Activated naive CD8-positive, alpha-beta T cell (primary cell): Measurements from ENCODE around the gene ITCH.
A peak's percentile ranks its signal among the peaks of the same experiment; 100 is the strongest.
"Not testable (repeated sequence)": the region's sequence is repeated elsewhere in the genome, so short reads cannot be mapped to it uniquely, and the experiment has no call there.

ENCODE experiments used
- H3K27ac Mint-ChIP-seq: one replicate; pipeline ENCODE4 v1.8.0; 2021; ENCODE audit warnings: mixed read lengths
- H3K27me3 Mint-ChIP-seq: one replicate; pipeline ENCODE4 v1.8.0; 2021; ENCODE audit warnings: mixed read lengths
- H3K36me3 Mint-ChIP-seq: one replicate; pipeline ENCODE4 v1.8.0; 2021; ENCODE audit warnings: mixed read lengths
- H3K4me1 Mint-ChIP-seq: one replicate; pipeline ENCODE4 v1.8.0; 2021; ENCODE audit warnings: low read depth, mixed read lengths
- H3K4me3 Mint-ChIP-seq: one replicate; pipeline ENCODE4 v1.8.0; 2021; ENCODE audit warnings: mild to moderate bottlenecking, mixed read lengths
- H3K9me3 Mint-ChIP-seq: one replicate; pipeline ENCODE4 v1.8.0; 2021; ENCODE audit warnings: low read depth, mixed read lengths

Gene ITCH

GRCh38 chr20:34385464-34385863 is 22.4 kb downstream of the ITCH start:
- H3K36me3 Mint-ChIP-seq = peaks cover 7% of the 10 kb centered on the region
- H3K27me3 Mint-ChIP-seq = no peaks in the 10 kb centered on the region
- H3K4me1 Mint-ChIP-seq = peaks cover 36% of the 10 kb centered on the region
- H3K9me3 Mint-ChIP-seq = no peaks in the 10 kb centered on the region
- H3K4me3 Mint-ChIP-seq = no peak overlapping the region
- H3K27ac Mint-ChIP-seq = no peak overlapping the region

DNA sequence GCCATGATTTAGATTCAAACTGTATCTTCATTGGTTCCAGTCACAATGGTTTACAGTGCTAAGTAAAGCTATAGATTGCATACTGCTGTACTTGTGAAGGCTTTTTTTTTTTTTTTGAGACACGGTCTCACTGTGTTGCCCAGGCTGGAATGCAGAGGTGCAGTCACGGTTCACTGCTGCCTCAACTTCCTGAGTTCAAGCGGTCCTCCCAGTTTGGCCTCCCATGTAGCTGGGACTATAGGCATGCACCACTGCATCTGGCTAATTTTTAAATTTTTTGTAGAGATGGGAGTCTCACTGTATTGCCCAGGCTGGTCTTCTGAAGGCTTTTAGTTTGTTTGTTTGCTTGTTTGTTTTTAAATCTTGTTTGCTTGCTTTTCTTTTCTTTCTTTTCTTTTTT is 24.9 kb downstream of the ITCH start:
- H3K4me1 Mint-ChIP-seq = peaks cover 38% of the 10 kb centered on the region
- H3K4me3 Mint-ChIP-seq = no peak overlapping the region
- no peak overlapping the region for H3K27ac Mint-ChIP-seq

GRCh38 chr20:34388678-34389077 is 25.6 kb downstream of the ITCH start:
- Mint-ChIP-seq H3K27me3 (no peaks in the 10 kb centered on the region), H3K27ac (no peak overlapping the region), H3K36me3 (peaks cover 9% of the 10 kb centered on the region), H3K4me1 (peaks cover 38% of the 10 kb centered on the region), H3K9me3 (no peaks in the 10 kb centered on the region), H3K4me3 (no peak overlapping the region)

More for the DNA sequence above, 24.9 kb downstream of the ITCH start:
- Mint-ChIP-seq H3K36me3 (peaks cover 6% of the 10 kb centered on the region), H3K9me3 (no peaks in the 10 kb centered on the region), H3K27me3 (no peaks in the 10 kb centered on the region)

DNA sequence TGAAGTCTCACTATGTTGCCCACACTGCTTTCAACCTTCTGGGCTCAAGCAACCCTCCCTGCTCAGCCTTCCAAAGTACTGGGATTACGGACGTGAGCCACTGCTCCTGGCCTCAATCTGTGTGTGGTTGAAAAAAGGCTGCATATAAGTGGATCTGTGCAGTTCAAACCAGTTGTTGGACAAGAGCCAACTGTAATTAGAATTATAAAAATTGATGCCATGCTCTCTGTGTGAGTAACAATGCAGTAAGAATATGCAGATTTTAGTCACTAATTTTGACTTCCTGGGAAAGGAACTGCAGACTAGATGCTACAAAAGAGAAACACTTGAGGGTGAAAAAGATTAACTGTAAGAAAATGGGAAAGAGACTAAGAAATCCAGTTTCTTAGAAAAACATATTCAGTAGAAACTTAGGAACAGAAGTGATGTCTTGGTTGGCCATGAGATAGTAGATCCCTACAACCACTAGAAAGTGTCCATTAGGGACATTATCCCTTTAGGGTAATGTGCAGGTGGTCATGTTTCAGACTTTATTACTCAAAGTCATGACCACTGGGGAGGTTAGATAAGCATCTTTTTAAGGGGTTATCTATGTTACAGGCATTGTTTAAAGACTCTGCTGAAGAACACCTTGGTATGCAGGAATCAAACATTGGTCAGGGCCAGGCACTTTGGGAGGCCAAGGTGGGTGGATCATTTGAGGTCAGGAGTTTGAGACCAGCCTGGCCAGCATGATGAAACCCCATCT is 26.3 kb downstream of the ITCH start:
- H3K36me3 Mint-ChIP-seq = peaks cover 9% of the 10 kb centered on the region
- no peaks in the 10 kb centered on the region for H3K27me3 Mint-ChIP-seq
- H3K27ac Mint-ChIP-seq = peak overlapping the region; percentile 24
- no peaks in the 10 kb centered on the region for H3K9me3 Mint-ChIP-seq
- H3K4me3 Mint-ChIP-seq = no peak overlapping the region
- peaks cover 38% of the 10 kb centered on the region for H3K4me1 Mint-ChIP-seq

DNA sequence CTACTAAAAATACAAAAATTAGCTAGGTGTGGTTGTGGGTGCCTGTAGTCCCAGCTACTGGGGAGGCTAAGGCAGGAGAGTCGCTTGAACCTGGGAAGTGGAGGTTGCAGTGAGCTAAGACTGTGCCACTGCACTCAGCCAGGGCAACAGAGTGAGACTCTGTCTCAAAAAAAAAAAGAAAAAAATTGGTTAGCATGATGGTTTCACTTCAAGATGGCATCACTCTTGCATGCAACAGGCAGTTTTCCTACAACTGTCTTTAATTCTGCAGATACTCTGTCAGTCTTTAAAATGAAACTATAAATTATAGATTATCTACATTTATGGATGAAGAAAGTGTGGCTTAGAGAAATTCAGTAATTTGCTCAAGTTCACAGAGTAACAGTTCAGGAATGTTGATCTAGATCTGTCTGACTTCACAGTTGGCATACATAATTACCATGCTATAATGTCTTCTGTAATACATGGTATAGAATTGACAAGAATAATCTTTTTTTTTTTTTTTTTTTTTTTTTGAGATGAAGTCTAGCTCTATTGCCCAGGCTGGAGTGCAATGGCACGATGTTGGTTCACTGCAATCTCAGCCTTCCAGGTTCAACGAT is 27.0 kb downstream of the ITCH start:
- Mint-ChIP-seq H3K36me3 (peaks cover 9% of the 10 kb centered on the region), H3K4me3 (no peak overlapping the region), H3K27ac (no peak overlapping the region), H3K4me1 (peaks cover 38% of the 10 kb centered on the region), H3K27me3 (no peaks in the 10 kb centered on the region), H3K9me3 (no peaks in the 10 kb centered on the region)

DNA sequence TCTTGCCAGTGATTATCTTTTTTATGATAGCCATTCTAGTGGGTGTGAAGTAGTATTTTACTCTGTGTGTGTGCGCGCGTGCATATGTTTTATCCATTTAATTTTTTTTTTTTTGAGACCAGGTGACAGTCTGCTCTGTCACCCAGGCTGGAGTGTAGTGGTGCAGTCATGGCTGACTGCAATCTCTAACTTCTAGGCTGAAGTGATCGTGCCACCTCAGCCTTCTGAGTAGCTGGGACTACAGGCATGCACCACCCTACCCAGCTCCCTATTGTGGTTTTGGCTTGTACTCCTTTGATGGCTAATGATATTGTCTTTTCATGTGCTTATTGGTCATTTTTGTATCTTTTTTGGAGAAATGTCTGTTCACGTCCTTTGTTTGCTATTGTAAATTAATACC is 33.3 kb downstream of the ITCH start:
- Mint-ChIP-seq H3K4me3 (no peak overlapping the region), H3K9me3 (no peaks in the 10 kb centered on the region), H3K27me3 (no peaks in the 10 kb centered on the region), H3K4me1 (peaks cover 17% of the 10 kb centered on the region), H3K27ac (peak overlapping the region; percentile 61), H3K36me3 (peaks cover 10% of the 10 kb centered on the region)

DNA sequence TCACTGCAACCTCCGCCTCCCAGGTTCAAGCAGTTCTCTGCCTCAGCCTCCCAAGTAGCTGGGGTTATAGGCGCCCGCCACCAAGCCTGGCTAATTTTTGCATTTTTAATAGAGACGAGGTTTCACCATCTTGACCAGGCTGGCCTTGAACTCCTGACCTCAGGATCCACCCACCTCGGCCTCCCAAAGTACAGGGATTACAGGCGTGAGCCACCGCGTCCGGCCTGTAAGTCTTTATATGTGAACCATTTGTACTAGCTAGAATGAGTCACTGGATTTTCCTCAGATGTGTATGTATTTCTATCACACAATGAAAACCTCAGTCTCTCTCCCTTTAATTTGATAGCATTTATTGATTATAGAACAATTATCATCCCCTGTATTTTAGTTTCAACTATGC is 34.0 kb downstream of the ITCH start:
- H3K9me3 Mint-ChIP-seq = no peaks in the 10 kb centered on the region
- H3K4me1 Mint-ChIP-seq = peaks cover 24% of the 10 kb centered on the region
- no peak overlapping the region for H3K27ac Mint-ChIP-seq
- no peaks in the 10 kb centered on the region for H3K27me3 Mint-ChIP-seq
- H3K36me3 Mint-ChIP-seq = peaks cover 10% of the 10 kb centered on the region
- H3K4me3 Mint-ChIP-seq = no peak overlapping the region

- Mint-ChIP-seq H3K27ac (peak overlapping the region; percentile 64), H3K4me1 (peaks cover 48% of the 10 kb centered on the region)
- not testable (repeated sequence) for H3K36me3 Mint-ChIP-seq, H3K27me3 Mint-ChIP-seq, H3K9me3 Mint-ChIP-seq, H3K4me3 Mint-ChIP-seq
Measured at GRCh38 chr20:34400776-34401175, 37.7 kb downstream of the ITCH start.

GRCh38 chr20:34401741-34402455 is 38.8 kb downstream of the ITCH start:
- no peak overlapping the region for H3K4me3 Mint-ChIP-seq
- peaks cover 5% of the 10 kb centered on the region for H3K36me3 Mint-ChIP-seq
- no peaks in the 10 kb centered on the region for H3K9me3 Mint-ChIP-seq
- peaks cover 54% of the 10 kb centered on the region for H3K4me1 Mint-ChIP-seq
- no peaks in the 10 kb centered on the region for H3K27me3 Mint-ChIP-seq
- H3K27ac Mint-ChIP-seq = peak overlapping the region; percentile 46

DNA sequence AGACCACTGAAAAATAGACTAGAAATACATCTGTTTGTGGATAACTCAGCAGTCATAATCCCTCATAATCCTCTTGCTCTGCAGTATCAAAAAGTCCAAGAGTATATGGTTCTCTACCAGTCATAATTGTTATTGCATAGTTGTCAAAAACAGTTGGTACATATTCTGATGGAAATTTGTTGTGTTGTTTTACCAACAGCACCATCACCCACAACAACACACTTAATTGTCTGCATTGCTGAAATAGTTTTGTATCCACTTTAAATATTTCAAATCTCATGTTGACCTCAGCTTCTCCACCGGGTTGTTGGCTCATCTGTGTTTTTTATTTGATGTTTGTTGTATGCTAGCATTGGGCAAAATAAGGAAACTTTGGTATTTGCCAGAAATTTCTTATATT is 39.4 kb downstream of the ITCH start:
- Mint-ChIP-seq H3K4me3 (no peak overlapping the region), H3K27ac (no peak overlapping the region), H3K36me3 (peaks cover 5% of the 10 kb centered on the region), H3K9me3 (no peaks in the 10 kb centered on the region), H3K27me3 (no peaks in the 10 kb centered on the region), H3K4me1 (peaks cover 53% of the 10 kb centered on the region)

DNA sequence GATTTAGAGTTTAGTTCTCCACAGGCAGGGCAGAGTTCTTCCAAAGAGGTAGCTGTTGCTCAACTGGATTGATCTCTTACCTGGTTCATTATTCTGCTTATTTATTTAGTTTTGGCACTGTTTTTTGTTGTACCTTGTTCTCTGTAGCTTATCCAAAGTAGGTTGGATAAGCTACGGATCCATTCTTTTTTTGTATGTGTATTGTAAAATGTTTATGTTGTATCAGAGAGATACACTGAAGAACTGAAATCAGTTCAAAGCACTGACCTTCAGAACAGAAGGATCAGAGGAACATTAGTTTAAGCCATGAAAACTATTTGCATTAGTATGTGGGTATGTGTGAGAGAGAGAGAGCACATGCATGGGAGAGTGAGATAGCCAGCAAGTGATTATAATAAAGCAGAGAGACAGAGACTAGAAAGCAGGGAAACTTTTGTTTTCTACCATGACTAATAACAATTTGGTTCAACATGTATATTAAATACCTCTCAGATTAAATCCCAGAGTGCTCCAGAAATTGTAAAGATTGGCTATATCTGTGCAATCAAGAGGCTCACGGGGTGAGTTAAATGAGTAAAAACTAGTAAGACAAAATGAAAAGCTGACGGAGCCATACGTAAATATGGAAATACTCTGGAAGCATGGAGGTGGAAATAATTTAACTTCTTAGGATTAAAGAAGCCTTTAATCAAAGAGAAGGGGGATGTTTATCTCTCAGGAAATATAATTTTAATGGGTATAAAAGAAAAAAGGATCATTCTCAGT is 40.2 kb downstream of the ITCH start:
- Mint-ChIP-seq H3K36me3 (peaks cover 5% of the 10 kb centered on the region), H3K27ac (peak overlapping the region; percentile 4), H3K4me3 (no peak overlapping the region), H3K27me3 (no peaks in the 10 kb centered on the region), H3K9me3 (no peaks in the 10 kb centered on the region), H3K4me1 (peaks cover 56% of the 10 kb centered on the region)

DNA sequence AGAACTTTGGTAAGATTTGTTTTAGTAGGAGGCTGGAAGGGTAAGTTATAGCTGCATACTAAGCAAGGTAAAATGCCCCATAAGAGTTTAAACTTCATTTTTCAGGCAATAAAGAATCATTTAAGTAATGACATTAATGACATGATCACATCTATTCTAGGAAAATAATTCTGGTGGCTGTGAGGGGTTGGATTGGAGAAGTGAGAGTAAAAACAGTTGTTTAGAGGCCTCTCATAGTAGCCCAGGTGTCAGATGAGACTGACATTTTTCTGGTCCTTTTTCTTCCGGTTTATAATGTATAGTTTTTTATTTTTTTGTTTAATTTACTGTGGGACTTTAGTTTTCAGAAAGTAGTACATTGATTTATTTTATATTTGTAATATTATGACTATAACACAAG is 40.8 kb downstream of the ITCH start:
- H3K27me3 Mint-ChIP-seq = no peaks in the 10 kb centered on the region
- H3K36me3 Mint-ChIP-seq = peaks cover 5% of the 10 kb centered on the region
- no peak overlapping the region for H3K27ac Mint-ChIP-seq
- peaks cover 56% of the 10 kb centered on the region for H3K4me1 Mint-ChIP-seq
- H3K9me3 Mint-ChIP-seq = no peaks in the 10 kb centered on the region
- no peak overlapping the region for H3K4me3 Mint-ChIP-seq

DNA sequence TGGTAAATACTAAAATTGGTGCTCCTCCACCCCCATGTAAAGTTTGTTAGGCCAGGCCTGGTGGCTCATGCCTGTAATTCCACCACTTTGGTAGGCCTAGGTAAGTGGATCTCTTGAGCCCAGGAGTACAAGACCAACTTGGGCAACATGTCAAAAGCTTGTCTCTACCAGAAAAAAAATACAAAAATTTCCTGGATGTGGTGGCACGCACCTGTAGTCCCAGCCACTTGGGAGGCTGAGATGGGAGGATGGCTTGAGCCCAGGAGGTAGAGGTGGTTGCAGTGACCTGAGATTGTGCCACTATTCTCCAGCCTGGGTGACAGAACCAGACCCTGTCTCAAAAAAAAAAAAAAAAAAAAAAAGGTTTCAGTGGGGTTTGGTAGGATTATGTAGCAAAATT is 41.7 kb downstream of the ITCH start:
- Mint-ChIP-seq H3K27me3 (no peaks in the 10 kb centered on the region), H3K9me3 (no peaks in the 10 kb centered on the region), H3K4me3 (peak overlapping the region; percentile 27), H3K36me3 (peaks cover 8% of the 10 kb centered on the region), H3K27ac (no peak overlapping the region), H3K4me1 (peaks cover 56% of the 10 kb centered on the region)

- not testable (repeated sequence) for H3K9me3 Mint-ChIP-seq, H3K36me3 Mint-ChIP-seq, H3K27me3 Mint-ChIP-seq
- Mint-ChIP-seq H3K27ac (peak overlapping the region; percentile 58), H3K4me1 (peaks cover 55% of the 10 kb centered on the region), H3K4me3 (peak overlapping the region; percentile 49)
Measured at GRCh38 chr20:34405247-34405651, 42.2 kb downstream of the ITCH start.

DNA sequence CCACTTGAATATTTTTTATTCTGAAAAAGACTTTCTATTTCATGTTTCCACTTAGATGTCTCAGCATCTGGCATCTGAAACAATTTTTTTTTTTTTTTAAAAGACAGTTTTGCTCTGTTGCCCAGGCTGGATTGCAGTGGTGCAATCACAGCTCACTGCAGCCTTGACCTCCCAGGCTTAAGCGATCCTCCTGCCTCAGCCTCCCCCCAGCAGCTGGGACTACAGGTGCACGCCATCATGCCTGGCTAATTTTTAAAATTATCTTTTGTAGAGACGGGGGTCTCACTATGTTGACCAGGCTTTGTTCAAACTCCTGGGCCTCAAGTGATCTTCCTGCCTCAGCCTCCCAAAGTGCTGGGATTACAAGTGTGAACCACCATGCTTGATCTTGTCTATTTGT is 42.9 kb downstream of the ITCH start:
- not testable (repeated sequence) for H3K27ac Mint-ChIP-seq, H3K9me3 Mint-ChIP-seq, H3K27me3 Mint-ChIP-seq, H3K4me3 Mint-ChIP-seq, H3K36me3 Mint-ChIP-seq
- peaks cover 53% of the 10 kb centered on the region for H3K4me1 Mint-ChIP-seq
